ENCODE data around the gene RALGAPA2.
A peak's percentile ranks its signal among the peaks of the same experiment; 100 is the strongest.

RALGAPA2 gene

GRCh38 chr20:20712474-20713243 is at the start of gene RALGAPA2:
RALGAPA2 (minus strand) TSS chr20:20712644; CDS start chr20:20712480, 164 bp downstream.
- DNase-seq = peak; percentile 95

DNA sequence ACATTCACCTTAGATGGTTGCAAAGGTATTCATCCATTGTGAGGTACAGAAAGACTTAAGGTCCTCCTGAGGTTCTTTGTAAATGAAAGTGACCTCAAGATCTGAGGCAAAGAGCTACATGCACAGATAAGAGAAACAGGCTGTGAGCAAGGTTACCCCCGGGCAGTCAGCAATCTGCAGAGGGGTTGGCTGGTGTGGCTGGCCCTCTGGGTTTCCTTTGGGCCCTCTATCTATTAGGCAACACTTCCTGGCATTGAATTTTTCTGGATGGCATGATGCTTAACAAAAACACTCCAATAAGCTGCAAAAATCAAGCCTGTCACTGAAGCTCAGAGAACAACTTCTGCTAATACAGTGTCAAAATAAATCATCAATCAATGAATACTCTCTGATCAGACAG is 48.9 kb upstream of the RALGAPA2 start:
- no peak for DNase-seq

DNA sequence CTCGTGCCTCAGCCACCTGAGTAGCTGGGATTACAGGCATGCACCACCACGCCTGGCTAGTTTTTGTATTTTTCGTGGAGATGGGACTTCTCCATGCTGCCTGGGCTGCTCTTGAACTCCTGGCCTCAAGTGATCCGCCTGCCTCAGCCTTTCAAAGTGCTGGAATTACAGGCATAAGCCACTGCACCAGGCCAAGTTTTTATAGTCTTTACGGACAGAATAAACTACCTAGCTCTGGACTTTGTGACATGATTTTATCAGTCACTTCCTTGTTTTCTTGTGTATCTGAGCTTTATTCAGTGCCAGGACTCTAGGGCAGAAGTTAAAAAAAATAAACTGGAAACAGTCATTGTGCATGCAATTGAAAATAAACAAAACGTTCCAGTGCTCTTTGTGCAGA is 46.7 kb upstream of the RALGAPA2 start:
- no peak for DNase-seq

- no peak for DNase-seq
Observed at GRCh38 chr20:20755674-20756319, 43.4 kb upstream of the RALGAPA2 start.

- DNase-seq = no peak
Observed at GRCh38 chr20:20755231-20755630, 42.8 kb upstream of the RALGAPA2 start.

DNA sequence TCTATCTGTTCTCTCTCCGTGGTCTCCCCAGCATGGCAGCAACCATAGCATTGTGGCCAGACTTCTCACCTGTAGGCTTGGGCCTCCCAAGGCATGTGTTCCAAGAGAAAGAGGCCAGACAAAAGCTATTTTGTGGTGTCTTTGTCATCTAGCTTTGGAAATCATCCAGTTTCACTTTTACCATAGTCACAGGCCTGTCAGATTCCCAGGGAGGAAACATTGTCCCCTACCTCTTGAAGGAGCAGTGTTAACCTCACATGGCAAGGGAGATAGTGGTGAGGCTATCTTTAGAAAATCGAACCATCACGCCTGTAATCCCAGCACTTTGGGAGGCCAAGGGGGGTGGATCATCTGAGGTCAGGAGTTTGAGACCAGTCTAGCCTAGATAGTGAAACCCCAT is 42.3 kb upstream of the RALGAPA2 start:
- no peak for DNase-seq

DNA sequence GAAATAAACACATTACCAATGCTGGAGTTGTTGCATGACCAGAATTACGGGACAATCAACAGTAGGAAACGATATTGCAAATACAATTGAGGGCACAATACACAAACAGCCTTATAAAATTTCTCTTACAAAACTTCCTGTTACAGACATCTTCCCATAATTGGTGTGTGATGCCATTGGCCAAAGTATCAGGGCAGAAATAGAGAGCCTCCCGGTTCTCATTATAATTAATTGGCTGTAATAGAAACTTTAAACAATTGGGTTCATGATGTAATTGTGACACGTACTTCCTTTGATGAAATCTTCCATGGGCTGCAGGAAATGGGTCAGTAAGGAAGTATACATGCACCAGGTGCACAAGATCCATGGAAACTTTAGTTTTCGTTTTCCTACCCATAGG is 40.3 kb upstream of the RALGAPA2 start:
- DNase-seq = no peak

GRCh38 chr20:20747298-20747697 is 34.9 kb upstream of the RALGAPA2 start:
- DNase-seq = no peak

DNA sequence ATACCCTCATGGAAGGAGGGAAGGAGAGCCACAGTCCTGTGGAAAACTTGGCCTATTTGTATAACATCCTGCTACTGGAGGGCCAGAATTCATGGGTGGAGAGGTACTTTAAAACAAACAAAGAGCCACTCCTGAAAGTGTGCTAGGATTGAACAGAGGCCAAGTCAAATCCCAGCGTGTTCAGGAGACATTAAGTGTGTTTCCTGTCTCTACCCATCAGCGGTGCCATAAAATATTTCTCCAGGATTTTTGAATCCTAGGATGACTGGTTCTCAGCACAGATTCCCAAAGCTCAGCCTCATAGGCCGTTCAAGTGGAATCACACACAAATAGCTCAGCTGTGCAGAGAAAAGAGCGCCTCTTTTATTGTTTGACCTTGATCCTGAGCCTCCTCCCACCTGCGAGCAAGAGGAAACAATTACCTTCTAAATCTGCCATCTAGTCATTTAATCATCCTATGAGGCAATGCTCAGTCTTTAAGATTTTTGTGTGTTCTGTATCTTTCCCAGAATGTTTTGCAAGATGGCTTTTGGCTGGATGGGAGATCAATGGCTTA is 31.8 kb upstream of the RALGAPA2 start:
- no peak for DNase-seq

GRCh38 chr20:20743511-20744169 is 31.2 kb upstream of the RALGAPA2 start:
- no peak for DNase-seq

GRCh38 chr20:20741087-20742045 is 28.9 kb upstream of the RALGAPA2 start:
- no peak for DNase-seq

DNA sequence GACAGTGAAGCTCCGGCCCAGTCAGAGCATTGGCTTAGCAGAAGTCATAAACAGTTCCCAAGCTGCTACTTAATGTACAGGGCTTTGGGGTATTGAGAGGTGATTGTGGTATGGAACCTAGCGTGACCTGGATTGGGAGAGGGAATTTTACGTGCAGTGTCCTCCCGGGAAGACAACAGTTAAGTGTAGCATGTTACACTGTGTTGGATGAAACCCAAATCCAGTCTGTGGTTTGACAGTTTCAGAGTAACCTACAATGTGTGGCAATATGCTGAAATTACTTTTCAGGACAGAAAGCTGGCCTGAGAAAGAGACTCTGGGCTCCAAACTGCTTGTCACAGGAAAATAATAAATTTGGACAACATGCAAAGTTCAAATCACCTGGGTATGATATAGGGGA is 28.1 kb upstream of the RALGAPA2 start:
- no peak for DNase-seq

DNA sequence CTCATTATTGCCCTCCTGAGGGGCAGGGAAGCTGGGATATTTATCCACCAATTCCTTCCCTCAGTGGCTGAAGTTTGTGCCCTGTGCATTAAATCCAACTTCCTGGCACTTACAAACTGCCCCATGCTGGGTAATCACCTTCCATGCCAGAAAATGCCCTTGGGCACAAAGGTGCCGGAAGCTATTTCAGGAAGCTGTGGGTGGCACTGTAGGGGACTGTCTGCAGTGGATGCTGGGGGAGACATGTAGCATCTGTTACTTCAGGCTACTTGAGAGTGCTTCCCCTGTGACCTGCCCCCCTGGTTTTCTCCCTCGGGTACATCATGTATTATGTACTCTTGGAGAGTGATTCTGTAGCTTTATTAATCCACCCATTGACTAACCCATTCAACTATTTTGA is 24.7 kb upstream of the RALGAPA2 start:
- DNase-seq = no peak

DNA sequence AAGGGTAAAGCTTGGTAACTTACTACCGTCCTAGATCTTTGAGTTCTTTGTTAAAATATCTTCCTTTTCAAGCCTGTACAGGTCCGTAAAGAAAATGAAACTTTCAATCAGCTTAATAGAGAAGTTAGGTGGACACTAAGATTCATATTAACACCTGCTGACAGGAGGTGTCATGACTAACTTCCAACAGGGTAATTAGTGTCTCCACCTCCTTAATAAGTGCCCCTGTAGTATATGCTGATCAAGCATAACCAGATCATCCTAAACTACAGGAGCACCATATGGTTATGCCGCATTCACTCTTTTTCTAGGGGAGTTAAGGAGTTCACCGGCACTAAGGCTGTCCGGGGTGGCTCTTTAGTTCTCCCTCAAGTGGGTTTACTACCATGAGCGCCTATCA is 23.9 kb upstream of the RALGAPA2 start:
- DNase-seq = no peak

- no peak for DNase-seq
Observed at GRCh38 chr20:20734475-20734948, 22.1 kb upstream of the RALGAPA2 start.

- DNase-seq = no peak
Observed at GRCh38 chr20:20733943-20734342, 21.5 kb upstream of the RALGAPA2 start.

- DNase-seq = no peak
Observed at GRCh38 chr20:20732641-20733040, 20.2 kb upstream of the RALGAPA2 start.

- DNase-seq = no peak
Observed at GRCh38 chr20:20731945-20732296, 19.5 kb upstream of the RALGAPA2 start.

DNA sequence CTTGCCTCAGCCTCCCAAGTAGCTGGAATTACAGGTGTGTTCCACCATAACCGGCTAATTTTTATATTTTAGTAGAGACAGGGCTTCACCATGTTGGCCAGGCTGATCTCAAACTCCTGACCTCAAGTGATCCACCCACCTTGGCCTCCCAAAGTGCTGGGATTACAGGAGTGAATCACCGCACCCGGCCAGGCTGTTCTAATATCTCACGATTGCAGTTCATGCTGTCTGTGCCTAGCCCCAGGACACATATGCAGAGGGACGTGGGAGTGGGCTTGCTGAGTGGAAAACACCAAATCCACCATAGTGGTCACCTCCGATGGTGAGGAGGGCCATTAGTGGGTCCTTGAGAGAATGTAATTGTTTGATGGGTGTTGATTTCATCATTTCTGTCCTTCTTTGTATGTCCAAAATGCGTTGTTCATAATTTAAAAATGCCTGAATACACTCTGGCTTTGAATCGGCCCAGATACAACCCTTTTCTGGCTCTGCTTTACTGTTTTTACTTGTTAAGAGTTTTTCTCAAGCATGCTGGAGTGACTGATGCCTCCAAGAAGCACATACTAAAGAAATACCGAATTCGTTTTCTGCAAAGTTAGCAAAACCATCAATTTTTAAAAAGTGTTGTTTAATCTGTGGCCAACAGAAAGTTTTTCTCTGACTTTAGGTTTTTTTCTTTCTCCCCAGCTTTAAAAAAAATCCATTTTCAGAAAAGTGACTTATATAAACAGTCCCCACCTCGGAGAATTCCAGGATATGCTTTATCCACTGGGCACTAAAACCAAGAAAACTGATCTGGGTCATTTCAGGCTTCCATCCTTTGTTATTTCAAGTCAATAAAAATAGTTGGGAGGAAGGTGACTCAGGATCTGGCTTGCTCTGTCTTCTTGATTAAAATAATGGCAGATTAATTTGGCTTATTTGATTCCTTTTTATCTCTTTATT is 18.8 kb upstream of the RALGAPA2 start:
- no peak for DNase-seq

GRCh38 chr20:20729563-20729962 is 17.1 kb upstream of the RALGAPA2 start:
- DNase-seq = no peak

DNA sequence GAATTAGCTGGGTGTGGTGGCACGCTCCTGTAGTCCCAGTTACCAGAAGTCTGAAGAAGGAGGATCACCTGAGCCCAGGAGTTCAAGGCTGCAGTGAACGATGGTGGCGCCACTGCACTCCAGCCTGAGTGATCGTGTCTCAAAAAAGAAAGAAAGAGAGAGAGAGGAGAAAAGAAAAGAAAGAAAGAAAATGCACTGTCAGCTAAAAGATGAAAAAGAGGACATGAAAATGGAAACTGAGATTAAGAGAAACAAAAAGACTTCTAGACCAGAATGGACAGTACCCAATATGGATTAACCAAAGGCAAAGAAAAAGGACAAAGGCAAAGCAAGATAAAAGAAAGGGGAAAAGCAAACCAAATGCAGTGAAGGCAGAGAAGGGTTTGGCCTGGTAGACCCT is 9.0 kb upstream of the RALGAPA2 start:
- no peak for DNase-seq

Data from activated CD8-positive, alpha-beta memory T cell treated with anti-CD3 and anti-CD28 coated beads, Interleukin-2, amount 50 U/mL, for 4 hours (primary cell).